Measurements from ENCODE around the gene R3HDM2.
"Not testable (repeated sequence)": the region's sequence is repeated elsewhere in the genome, so short reads cannot be mapped to it uniquely, and the experiment has no call there.

The R3HDM2 gene

GRCh38 chr12:57377103-57377840 is 53.6 kb downstream of the R3HDM2 start:
- DNase-seq (ENCODE audit: low spot score) = no peak

GRCh38 chr12:57372233-57372632 is 58.6 kb downstream of the R3HDM2 start:
- peak; percentile 16 for DNase-seq (ENCODE audit: low spot score)

- DNase-seq (ENCODE audit: low spot score) = no peak
Measured at GRCh38 chr12:57370696-57371095, 60.1 kb downstream of the R3HDM2 start.

GRCh38 chr12:57370072-57370471 is 60.8 kb downstream of the R3HDM2 start:
- no peak for DNase-seq (ENCODE audit: low spot score)

- DNase-seq (ENCODE audit: low spot score) = no peak
Measured at GRCh38 chr12:57369202-57369601, 61.6 kb downstream of the R3HDM2 start.

GRCh38 chr12:57368349-57369095 is 62.3 kb downstream of the R3HDM2 start:
- DNase-seq (ENCODE audit: low spot score) = no peak

- no peak for DNase-seq (ENCODE audit: low spot score)
Measured at GRCh38 chr12:57367121-57367520, 63.7 kb downstream of the R3HDM2 start.

- no peak for DNase-seq (ENCODE audit: low spot score)
Measured at GRCh38 chr12:57366315-57366714, 64.5 kb downstream of the R3HDM2 start.

- DNase-seq (ENCODE audit: low spot score) = not testable (repeated sequence)
Measured at GRCh38 chr12:57364156-57364555, 66.7 kb downstream of the R3HDM2 start.

- DNase-seq (ENCODE audit: low spot score) = no peak
Measured at GRCh38 chr12:57360468-57360867, 70.4 kb downstream of the R3HDM2 start.

GRCh38 chr12:57358646-57359045 is 72.2 kb downstream of the R3HDM2 start:
- DNase-seq (ENCODE audit: low spot score) = no peak

- no peak for DNase-seq (ENCODE audit: low spot score)
Measured at GRCh38 chr12:57355734-57356133, 75.1 kb downstream of the R3HDM2 start.

GRCh38 chr12:57352166-57352565 is 78.7 kb downstream of the R3HDM2 start:
- no peak for DNase-seq (ENCODE audit: low spot score)

- DNase-seq (ENCODE audit: low spot score) = no peak
Measured at GRCh38 chr12:57347284-57347683, 83.6 kb downstream of the R3HDM2 start.

GRCh38 chr12:57343703-57344378 is 87.0 kb downstream of the R3HDM2 start:
- no peak for DNase-seq (ENCODE audit: low spot score)

- DNase-seq (ENCODE audit: low spot score) = peak; percentile 73
Measured at GRCh38 chr12:57342207-57342691, 88.6 kb downstream of the R3HDM2 start.

GRCh38 chr12:57341275-57341990 is 89.4 kb downstream of the R3HDM2 start:
- DNase-seq (ENCODE audit: low spot score) = peak; percentile 13

GRCh38 chr12:57340104-57340503 is 90.7 kb downstream of the R3HDM2 start:
- DNase-seq (ENCODE audit: low spot score) = peak; percentile 74

- DNase-seq (ENCODE audit: low spot score) = not testable (repeated sequence)
Measured at GRCh38 chr12:57336299-57336698, 94.5 kb downstream of the R3HDM2 start.

GRCh38 chr12:57334219-57334618 is 96.6 kb downstream of the R3HDM2 start:
- DNase-seq (ENCODE audit: low spot score) = no peak

- no peak for DNase-seq (ENCODE audit: low spot score)
Measured at GRCh38 chr12:57332646-57333312, 98.1 kb downstream of the R3HDM2 start.
